GM19455 (cell line): Measurements from ENCODE around the gene CLIC5.
"Not testable (repeated sequence)": the region's sequence is repeated elsewhere in the genome, so short reads cannot be mapped to it uniquely, and the experiment has no call there.

ENCODE experiments used
- ATAC-seq: cut with Tn5 transposase; IDR thresholded peaks from one replicate; pipeline ENCODE4 v1.9.1; 2021; ENCODE audit not compliant: unreplicated experiment

The CLIC5 gene

DNA sequence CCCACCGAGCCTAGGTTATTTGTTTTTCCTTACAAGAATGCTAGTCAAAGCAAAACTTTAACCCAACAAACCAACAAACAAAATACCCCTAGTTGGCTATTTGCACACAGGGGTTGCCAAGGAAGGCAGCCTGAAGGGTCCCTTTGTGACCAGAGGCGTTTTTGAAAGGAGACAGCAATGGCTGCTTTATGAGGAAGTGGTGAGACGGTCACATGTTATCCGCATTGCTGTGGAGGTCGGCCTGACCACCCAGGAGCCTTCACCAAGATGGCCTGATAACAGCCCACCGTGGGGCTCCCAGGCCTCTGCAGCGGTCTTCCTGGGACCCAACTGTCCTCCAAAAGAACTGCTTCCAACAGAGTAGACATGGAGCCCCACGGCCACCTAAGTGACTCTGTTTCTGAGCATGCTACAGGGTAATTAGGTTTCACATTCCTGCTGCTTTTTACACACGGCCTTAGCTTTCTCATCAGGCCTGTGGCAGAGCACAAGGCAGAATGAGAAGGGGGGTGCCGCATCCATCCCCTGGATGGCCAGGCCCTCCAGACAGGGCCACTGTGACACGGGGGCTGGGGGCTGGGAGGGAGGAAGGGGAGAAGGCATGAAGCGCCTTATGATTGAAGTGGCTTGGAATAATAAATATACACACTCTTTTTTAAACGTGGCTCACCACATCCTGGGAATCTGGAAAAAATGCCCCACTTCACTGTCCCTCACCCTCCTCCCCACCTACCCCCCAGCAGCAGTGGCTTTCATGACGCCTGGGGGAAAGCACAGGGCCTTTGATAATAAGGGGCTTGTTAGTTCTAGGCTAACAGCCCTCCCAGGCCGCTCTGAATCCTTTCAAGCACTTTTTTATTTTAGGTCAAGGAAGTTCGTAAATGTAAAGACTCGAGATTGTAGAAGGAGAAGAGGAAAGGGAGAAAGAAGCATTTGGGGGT, 86.0 kb downstream of the CLIC5 start:
- ATAC-seq = no peak

DNA sequence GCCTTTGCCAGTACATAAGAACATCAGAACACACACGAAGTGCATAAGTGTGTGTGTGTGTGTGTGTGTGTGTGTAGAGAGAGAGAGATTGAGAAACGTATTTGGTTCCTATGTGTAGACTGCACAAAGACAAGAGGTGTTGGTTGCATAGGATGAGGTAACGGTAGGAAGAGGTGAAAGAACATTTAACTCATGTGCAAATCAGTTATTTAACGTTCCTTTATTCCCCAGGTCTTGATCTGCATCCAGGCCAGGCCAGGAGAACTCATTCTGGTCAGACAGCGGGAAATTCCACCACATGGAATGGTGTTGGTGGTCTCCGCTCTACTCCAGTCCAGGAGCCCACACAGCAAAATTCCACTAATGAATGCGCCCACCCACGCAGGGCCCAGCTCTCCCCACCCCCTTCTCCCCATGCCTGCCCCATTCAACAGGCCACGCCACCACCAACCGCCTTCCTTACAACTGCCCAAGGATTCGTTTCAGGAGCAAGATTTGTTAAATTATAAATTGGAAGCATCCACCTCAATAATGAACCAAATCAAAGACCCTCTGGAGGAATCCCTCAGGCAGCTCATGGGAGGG, 86.8 kb downstream of the CLIC5 start:
- no peak for ATAC-seq

DNA sequence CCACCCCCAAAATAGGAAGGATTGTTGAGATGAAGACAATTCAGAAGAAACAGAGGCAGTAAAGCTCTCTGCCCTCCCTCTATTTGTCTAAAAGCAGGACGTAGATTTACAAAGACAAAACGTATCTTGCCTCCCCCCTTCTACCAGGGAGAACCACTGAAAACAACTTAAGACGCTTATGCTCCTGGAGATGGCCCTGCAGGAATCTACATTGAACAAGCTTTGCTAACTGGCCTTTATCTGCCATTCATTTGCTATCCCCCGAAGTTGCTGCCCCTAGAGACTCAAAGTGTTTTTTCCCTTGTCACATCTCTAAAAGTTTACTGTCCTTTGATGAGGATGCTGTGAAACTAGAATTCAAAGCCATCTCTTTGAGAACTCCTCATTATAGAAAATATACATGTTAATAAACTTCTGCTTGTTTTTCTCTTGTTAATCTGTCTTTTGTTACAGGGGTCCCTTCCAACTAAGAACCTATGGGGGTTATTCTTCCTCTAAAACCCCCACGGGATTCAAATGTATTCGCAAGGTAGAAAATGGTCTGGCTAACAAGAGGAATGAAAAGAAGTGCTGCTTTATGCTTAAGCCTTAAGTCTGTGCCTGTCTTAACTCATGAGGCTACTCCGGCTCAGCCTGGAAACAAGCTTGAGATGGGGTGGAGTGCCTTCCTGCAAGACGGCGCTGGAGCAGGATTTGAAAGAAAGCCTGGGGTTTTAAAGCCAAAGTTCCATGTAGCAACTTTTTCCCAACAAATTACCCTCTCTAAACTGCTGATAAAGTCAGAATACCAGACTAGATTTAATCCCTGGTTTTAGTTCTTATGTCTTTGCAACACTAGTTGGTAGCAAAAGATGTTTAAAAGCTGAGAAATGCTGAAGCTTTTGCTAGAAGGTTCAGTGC, 88.0 kb downstream of the CLIC5 start:
- ATAC-seq = no peak

DNA sequence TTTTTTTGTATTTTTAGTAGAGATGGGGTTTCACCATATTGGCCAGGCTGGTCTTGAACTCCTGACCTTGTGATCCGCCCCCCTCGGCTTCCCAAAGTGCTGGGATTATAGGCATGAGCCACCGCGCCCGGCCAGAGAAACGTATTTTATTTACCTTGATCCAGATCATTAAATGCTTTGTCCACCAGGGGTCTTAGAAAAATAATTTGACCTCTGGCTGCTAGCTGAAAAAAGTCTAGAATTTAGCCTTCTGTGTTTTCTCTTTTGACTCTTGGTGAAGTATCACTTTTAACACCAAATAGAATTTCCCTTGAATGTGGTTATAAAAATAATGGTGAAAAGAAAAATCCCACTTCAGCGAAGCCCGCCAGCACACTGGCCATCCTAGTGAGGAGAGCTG, 89.2 kb downstream of the CLIC5 start:
- not testable (repeated sequence) for ATAC-seq

DNA sequence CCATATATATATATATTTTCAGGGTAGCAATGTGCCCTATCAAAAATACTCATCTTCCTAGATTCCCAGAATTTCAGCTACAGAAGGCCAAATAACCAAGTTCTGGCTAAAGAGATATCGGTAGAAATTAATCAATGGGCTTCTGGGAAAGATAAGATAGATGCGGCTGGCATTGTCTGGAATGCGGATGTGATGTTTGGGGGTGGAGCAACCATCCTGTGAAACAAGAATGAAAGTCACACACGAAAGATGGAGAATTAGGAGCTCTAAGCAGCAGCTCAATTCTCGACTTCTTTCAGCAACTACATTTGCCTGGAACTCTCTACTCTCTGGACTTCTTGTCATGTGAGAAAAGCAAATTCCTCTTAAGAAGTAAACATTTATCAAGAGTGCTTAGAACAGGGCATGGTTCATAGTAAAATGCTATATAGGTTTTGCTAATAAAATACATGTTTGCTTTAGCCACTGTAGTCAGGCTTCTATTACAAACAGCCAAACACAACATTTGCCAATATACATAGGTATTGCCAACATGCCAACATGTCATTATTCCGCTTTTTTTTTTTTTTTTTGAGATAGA, 90.8 kb downstream of the CLIC5 start:
- no peak for ATAC-seq

DNA sequence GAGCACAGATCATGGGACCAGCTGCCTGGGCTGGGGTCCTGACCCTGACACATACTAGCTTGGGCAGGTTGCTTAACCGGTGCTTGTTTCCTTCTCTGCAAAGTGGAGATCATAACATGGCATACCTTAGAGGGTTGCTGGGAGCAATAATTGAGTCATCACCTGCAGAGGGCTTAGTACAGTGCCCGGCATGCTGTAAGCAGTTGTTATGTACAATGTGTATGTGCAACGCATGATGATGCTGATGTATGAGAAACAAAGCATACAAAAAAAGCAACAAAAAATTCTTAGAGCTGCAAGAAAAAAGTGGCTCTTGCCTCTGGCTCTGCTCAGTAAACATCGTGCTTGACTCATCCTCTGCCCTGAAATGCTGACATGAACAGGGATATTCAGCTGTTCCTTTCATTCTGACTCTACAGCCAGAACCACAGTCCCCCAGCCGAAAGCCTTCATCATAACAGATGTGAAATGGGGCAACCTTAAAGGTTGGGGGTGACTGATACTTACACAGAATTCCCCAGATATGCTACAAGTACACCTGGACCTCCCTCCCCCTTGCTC, 91.7 kb downstream of the CLIC5 start:
- ATAC-seq = peak; percentile 75

DNA sequence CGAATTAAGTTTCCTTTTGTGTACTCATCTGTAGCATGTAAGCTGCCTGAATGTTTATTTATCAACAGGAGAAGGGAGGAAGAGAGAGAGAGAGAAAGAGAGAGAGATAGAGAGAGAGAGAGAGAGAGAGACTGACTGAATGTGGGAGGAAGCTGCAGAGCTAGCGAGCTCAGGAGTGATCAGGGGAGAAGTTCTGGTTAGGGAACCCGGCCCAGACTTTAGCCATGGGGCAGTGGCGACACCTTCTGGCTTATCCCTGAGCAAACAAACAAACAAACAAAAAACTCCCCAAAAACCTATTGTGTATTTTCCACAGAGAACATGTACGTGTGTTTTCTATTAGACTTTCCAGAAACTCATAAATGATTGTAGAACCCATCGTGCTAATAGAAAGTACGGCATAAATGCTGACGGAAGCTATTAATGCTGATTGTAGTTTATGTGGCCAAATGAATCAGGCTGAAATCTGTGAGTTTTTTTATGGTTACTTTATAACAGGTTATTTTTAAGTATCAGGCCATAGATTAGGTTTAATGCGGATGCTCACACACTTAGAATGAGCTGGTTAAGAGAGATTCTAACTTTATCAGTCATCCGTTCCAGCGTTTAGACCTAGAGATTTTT, 92.8 kb downstream of the CLIC5 start:
- ATAC-seq = no peak

DNA sequence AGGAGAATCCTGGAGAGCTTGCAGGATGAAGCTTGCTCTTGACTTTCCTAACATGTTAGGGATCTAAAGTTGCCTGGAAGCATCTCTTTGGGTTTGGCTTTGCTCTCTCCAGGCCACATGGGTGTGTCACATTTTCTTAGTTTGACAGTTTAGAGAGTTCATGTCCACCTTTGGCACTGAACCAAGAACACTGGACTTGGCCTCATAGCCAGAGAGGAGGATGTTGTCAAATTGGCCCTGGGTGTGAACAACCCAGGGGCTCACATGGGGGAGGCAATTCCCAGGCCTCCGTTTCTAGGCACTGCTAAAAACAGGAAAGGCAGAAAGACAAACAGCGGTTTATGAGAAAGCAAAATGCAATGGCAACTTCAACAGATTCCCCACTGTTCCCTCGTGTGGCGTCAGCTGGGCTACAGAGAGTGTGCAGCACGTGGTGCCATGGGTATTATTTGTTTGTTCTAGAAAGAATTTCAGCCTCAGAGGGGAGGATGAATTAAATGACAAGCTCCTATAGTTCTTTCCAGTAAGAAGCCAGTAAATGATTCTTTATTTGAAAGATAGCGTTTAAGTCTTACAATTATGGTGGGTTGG, 93.9 kb downstream of the CLIC5 start:
- ATAC-seq = no peak

DNA sequence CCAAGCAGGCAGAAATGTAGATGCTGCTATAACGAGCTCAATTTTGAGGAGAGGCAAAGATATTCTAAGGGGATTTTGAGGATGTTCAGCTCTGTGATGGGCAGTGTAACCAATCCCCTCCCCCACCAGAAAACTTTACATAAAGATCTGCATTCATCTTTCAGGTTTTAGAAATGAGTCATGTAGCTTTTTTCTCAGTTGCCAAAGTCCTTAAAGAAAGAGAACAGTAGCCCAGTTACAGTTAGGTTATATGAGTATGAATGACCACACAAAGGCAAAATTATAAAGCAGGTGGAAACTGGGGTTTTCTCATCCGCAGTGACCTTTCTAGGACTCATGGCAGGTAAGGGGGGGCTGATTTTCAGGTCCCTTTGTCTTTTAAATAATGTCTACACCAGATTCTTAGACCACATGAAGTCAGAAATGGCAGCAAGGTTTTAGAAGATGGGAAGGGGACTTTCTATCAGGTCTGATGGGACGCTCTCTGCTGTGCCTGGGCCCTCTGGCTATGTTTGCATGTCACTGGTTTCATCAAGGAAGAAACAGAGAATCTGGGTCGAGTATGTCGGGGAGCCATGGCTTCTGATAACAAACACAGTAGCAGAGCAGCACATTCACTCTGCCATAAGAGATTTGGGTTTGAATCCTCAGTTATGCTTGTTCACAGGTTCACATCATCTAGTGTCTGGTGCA, 94.7 kb downstream of the CLIC5 start:
- ATAC-seq = peak; percentile 52

DNA sequence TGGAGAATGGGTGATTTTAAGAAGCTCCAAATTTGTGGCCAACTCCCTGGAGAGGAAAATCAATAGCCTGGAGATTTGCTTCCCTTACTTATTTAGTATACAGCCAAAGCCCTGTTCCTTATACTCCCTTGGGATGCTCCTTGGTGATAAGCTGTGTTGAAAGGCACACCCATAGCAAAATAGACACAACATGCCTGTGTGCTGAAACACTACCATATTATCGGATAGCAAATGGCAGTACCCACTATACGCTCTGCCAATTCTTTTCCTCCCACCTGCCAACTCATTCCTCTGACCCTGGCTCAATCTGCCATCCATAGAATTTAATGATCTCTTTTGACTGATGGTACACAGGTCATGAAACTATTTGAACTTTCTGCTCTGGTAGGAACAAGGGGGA, 98.2 kb downstream of the CLIC5 start:
- ATAC-seq = no peak

DNA sequence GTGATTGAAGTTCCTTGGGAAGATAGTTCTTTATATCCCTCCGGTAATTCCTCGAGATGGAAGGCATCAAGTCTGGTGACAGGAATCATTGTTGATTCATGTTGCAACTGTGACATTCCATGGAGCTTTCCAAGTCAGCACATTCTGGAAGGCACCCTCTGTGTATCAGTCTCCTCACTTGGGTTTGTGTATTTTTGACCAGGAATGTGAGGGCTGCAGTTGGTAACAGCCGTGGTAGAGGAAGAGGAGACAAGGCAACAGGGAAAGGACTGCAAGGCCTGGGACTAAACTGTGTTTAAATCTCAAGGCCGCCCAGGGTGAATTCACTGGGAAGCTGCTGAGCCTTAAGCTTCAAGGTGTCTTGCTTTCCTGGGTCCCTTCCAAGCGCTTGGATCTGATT, 99.0 kb downstream of the CLIC5 start:
- ATAC-seq = no peak

DNA sequence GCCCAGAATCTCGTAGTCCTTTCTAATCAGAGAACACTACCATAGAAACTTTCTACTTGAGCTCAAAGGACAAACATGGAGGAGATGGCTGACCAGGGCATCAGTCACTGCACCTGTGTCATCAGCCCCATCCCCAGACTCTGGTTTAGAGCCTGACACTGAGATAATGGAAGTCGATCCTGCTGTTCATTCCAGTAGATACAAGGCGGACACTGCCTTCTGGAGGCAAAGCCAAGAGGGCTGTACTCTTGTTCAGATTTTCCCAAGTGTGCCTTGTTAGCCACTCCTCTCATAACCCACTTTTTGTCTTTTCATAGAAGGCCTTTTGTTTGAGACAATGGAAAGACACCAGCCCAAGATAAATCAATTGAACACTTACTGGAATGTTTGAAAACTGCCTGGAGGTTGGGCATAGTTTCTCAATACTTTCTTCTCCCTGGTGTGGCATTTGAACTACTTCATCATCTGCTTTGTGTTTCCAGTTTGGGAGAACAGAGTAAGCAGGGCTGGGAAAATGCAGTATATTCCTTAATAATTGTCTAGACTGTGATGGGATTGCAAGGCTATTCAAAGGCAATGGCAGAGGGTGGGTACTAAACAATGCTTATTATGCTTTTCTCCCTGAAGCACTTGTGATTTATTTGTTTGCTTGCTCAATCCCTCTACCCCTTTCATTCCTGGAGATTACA, 99.7 kb downstream of the CLIC5 start:
- ATAC-seq = no peak

DNA sequence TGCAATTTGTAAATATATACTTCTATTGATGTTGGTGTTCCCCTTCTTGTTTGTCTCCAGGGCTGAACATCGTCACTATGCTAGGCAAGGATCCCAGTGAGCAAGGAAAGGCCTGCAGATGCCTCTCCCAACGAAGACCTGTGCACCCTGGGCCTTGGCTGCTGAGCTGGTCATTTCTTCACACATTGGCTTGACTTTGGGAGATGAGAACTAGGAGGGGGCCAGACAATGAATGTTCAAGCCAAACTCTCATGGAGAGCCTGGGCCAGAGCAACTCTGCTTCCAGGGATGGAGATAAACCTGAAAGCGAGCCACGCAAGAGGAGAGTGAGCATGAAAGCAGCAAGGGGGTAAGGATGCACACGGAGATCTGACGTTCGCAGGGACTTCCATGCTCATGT, 104.0 kb downstream of the CLIC5 start:
- no peak for ATAC-seq

DNA sequence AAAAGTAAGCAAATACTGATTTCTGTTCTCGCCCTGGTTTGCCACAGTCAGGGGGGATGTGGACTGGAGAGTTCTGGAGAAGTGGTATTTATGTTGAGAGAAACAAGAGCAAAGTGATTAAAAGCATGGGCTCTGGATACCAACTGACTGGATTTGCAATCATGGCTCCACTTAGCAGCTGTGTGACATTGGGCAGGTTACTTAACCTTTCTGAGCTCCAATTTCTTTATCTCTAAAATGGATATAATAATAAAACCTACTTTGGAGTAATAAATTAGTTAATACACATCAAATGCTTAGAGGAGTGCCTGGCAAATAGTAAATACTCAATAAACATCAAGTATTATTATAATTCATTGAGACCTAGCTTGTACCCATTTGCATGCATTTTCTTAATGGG, 111.7 kb downstream of the CLIC5 start:
- no peak for ATAC-seq

DNA sequence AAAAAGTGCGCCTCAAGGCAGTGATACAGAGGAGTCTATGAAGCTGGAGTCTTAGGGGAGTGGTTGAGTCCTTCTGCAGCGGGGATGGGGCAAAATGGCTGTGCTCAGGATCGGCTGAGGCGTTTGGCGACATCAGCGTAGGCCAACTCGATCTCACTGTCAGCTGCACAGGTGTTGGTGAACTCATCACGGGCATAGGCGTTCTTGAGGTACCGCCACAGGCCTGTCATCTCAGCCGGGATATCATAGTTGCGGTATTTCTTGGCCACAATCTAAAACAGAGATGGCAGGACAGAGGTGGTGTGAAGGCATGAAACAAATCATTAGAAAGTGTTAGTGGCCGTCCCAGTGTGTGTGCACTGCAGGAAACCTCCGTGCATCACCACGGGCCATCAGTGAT, 112.7 kb downstream of the CLIC5 start:
- no peak for ATAC-seq

DNA sequence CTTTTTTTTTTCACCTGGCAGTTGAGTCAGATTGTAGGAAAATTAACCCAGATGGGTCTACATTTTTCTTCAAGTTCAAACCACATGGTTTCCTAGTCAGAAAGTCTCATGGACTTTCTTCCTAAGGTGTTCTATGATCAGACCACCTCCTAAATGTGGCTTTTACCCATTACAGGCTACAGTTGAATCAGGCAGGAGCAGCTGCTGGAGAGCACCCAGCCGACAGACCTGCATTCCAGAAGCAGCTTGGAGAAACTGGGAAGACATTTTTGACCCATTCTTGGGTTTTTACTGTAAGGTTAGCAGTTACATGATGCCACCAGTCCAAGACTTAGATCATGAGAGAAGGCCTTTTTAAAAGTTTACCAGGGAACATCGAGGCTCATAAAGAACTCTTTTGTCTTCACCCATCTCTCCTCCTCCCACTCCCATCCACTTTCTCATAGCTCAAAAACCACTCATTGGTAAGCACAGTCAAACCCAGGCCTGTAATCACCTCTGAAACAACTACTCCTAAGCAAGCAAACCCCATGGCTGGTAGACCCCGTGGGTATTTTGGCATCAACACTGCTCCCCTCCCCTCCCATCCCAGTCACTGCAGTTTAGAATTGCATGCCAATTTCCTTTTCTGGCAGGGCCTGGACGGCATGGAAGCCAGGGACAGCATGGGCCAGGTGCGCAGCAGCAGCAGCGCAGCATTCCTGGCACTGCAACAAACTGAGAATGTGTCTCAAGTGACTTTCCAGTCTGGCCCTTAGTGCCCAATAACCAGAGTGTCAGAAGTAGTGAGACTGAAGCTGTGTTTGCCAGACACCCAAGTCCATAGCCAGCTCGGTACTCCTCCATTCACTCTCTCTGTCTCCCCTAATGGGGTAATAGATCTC, 113.7 kb downstream of the CLIC5 start:
- ATAC-seq = no peak

DNA sequence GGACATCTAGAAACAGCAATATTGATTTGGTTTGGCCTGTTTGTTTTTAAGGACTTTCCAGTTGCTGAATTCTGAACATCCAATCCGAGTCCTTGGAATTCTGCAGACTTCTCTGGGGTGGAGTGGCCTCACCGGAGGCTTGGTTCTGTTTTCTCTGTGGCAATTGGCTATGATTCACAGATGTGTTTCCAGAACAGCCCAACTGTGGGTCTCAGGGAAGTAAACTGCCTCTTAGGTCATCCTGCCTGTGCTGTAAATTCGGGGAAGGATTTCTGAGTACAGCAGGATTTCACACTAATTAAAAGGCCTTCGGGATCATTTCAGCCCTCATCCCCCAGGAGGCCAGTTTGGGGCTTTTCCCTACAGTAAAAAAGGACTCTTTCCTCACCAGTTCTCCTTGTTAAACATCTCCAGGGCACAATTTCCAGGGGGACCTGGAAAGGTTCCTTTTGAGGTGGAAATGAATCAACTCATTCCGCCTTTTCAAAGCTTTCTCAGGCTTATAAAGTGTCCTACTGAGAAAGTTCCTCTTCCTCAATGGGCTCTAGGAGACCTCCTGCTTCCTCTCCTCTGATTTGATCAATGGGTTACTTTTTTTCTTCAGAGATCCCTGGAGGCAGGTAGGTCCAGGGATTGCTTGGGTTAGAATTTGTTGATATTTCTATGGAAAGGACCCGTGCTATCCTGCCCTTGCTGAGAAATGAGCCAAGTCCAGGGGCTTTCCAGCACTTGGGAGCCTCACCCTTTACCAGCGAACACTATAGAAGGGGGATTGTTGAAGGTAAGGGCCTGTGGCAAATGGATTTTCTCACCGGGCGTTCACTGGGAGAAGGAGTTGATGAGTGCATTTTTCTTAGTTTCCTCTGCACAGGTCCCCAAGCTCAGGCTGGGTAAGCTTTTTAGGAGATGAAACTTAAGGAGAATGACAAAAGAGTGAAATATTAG, 114.6 kb downstream of the CLIC5 start:
- no peak for ATAC-seq
